A549 (cell line): Measurements from ENCODE around the gene ZFP36L1. TPM values are rescaled to one million over a fixed set of nuclear protein-coding genes. Genes with fewer than 3 reads are reported as not detected.

Experiments
- ATAC-seq, 2 experiments: fragments of 200-7000 bp in 1 of 2; fragments of >200 bp in 1 of 2; cut with Nextera tagmentation in 1 of 2; cut with Tn5 transposase in 1 of 2; 3 replicates each; pipeline versions ENCODE4 v1.8.0 to v1.9.1; 2018 to 2020; ENCODE audit warnings: mild to moderate bottlenecking in 1 of 2, moderate library complexity in 1 of 2
- CTCF ChIA-PET: fragments of 300-600 bp; sonication (Branson Sonifier 250); formaldehyde crosslinking; extraction: SDS; loops from one replicate; lab custom pipeline; 2021; ENCODE audit warnings: antibody characterized with exemption, inconsistent platforms; lab: Yijun Ruan, JAX
- POLR2A ChIA-PET: fragments of 350-600 bp; formaldehyde crosslinking; extraction: SDS; loops from one replicate; lab custom pipeline; 2021; ENCODE audit warnings: antibody characterized with exemption, inconsistent platforms; lab: Yijun Ruan, JAX
- DNase-seq, 2 experiments: peaks; one replicate each; pipeline versions ENCODE4 v3.0.0 to v3.0.0-alpha.2; 2011 to 2016; ENCODE audit warnings: low read depth in 1 of 2, low spot score in 1 of 2
- FAIRE-seq: peaks from 2 replicates; lab custom pipeline; 2011; peaks lifted over from hg19 to GRCh38; lab: Jason Lieb, UNC
- H3K27ac ChIP-seq, 2 experiments: fragments of >200 bp; sonication (Bioruptor Twin); formaldehyde crosslinking; 3 replicates each; pipeline ENCODE4 v1.5.1; 2016 to 2017
- H3K4me1 ChIP-seq: fragments of >200 bp; sonication (Bioruptor Twin); formaldehyde crosslinking; 3 replicates; pipeline ENCODE4 v1.6.1; 2016
- H3K4me2 ChIP-seq: fragments of >200 bp; sonication (Bioruptor Twin); formaldehyde crosslinking; 3 replicates; pipeline ENCODE4 v1.6.1; 2016
- H3K4me3 ChIP-seq: fragments of >200 bp; sonication (Bioruptor Twin); formaldehyde crosslinking; 3 replicates; pipeline ENCODE4 v1.5.1; 2016
- H3K9me3 ChIP-seq: fragments of >200 bp; sonication (Bioruptor Twin); formaldehyde crosslinking; 3 replicates; pipeline ENCODE4 v1.6.1; 2016
- CHD4 ChIP-seq: fragments of 200-600 bp; sonication (generic); IDR thresholded peaks from 2 replicates; pipeline ENCODE4 v1.6.1; 2016; ENCODE audit warnings: antibody characterized with exemption, mild to moderate bottlenecking, borderline replicate concordance
- EHF ChIP-seq: fragments of 250-450 bp; sonication (Bioruptor Pico); IDR thresholded peaks from 2 replicates; pipeline ENCODE4 v1.5.0; 2020; ENCODE audit warnings: mild to moderate bottlenecking
- HDAC2 ChIP-seq: fragments of 200-600 bp; sonication (generic); IDR thresholded peaks from 2 replicates; pipeline ENCODE4 v1.6.1; 2016
- HOXB13 ChIP-seq: fragments of 250-450 bp; sonication (Bioruptor Pico); IDR thresholded peaks from 2 replicates; pipeline ENCODE4 v1.5.0; 2020; ENCODE audit warnings: low read depth, mild to moderate bottlenecking, moderate library complexity
- HOXB5 ChIP-seq: fragments of 250-450 bp; sonication (Bioruptor Pico); IDR thresholded peaks from 2 replicates; pipeline ENCODE4 v1.5.0; 2020; ENCODE audit warnings: mild to moderate bottlenecking, moderate library complexity
- JUN ChIP-seq, 2 experiments: fragments of >200 bp; sonication (Bioruptor Twin); formaldehyde crosslinking; IDR thresholded peaks; 2 replicates in 1 of 2; 3 replicates in 1 of 2; pipeline ENCODE4 v1.6.1; 2016 to 2017
- JUNB ChIP-seq: fragments of >200 bp; sonication (Bioruptor Twin); formaldehyde crosslinking; IDR thresholded peaks from 2 replicates; pipeline ENCODE4 v1.6.1; 2016
- KDM1A ChIP-seq: fragments of 200-600 bp; sonication (generic); IDR thresholded peaks from 2 replicates; pipeline ENCODE4 v1.6.1; 2016; ENCODE audit warnings: low read depth, mild to moderate bottlenecking
- MAZ ChIP-seq: fragments of 150-350 bp; IDR thresholded peaks from 2 replicates; pipeline ENCODE4 v1.6.1; 2014; ENCODE audit warnings: antibody characterized with exemption, low read depth, low read length, borderline replicate concordance
- RAD21 ChIP-seq, 2 experiments: fragments of >200 bp in 1 of 2; sonication (Bioruptor Twin) in 1 of 2; formaldehyde crosslinking in 1 of 2; IDR thresholded peaks in 1 of 2; conservative IDR thresholded peaks in 1 of 2; 2 replicates in 1 of 2; 3 replicates in 1 of 2; pipeline ENCODE4 v1.6.1; 2012 to 2018; ENCODE audit warnings: inconsistent platforms in 1 of 2
- RFX5 ChIP-seq: fragments of 450-650 bp; IDR thresholded peaks from 2 replicates; pipeline ENCODE4 v1.7.1; 2014; ENCODE audit warnings: antibody characterized with exemption, mild to moderate bottlenecking, moderate library complexity
- TFCP2L1 ChIP-seq: fragments of 250-450 bp; sonication (Bioruptor Pico); IDR thresholded peaks from 2 replicates; pipeline ENCODE4 v1.5.0; 2021; ENCODE audit warnings: mild to moderate bottlenecking
- ZNF302 ChIP-seq: fragments of 250-450 bp; sonication (Bioruptor Pico); IDR thresholded peaks from 2 replicates; pipeline ENCODE4 v1.9.0; 2021; ENCODE audit warnings: inconsistent platforms, mild to moderate bottlenecking, moderate library complexity
- ZSCAN20 ChIP-seq: fragments of 250-450 bp; sonication (Bioruptor Pico); IDR thresholded peaks from 2 replicates; pipeline ENCODE4 v1.8.0; 2022; ENCODE audit warnings: mild to moderate bottlenecking, moderate library complexity
- WGBS: methylation state at CpG from one replicate; pipeline ENCODE4 v1.1.6; 2017; ENCODE audit errors: missing lambda C conversion rate; 5-methylcytosine and 5-hydroxymethylcytosine counted together
- polyA plus RNA-seq, 4 experiments: library from polyadenylated mRNA; depleted of rRNA in 3 of 4; stranded (reverse); fragments of >200 nt; fragmentation: RNase III in 1 of 4; extraction: RNeasy Plus Mini Kit Qiagen cat#74134 plus additional on column Dnase treatment in 1 of 4; gene quantifications; 2 replicates in 3 of 4; 3 replicates in 1 of 4; pipeline ENCODE4 v1.2.3, GENCODE V29; 2011 to 2017
- TF ChIP-seq, protein P1 (sequence below): fragments of 250-450 bp; sonication (Bioruptor Pico); IDR thresholded peaks from 2 replicates; pipeline ENCODE4 v1.5.0; 2021; ENCODE audit warnings: mild to moderate bottlenecking, moderate library complexity, borderline replicate concordance
- TF ChIP-seq, protein P2 (sequence below): IDR thresholded peaks from 2 replicates; pipeline ENCODE4 v1.6.1; 2012
- TF ChIP-seq, protein P3 (sequence below): fragments of 450-650 bp; IDR thresholded peaks from 2 replicates; pipeline ENCODE4 v1.6.1; 2014; ENCODE audit warnings: antibody characterized with exemption
- TF ChIP-seq, protein P4 (sequence below): fragments of 200-600 bp; sonication (generic); IDR thresholded peaks from 2 replicates; pipeline ENCODE4 v1.6.1; 2016; ENCODE audit warnings: antibody characterized with exemption, mild to moderate bottlenecking, moderate library complexity
- TF ChIP-seq, protein P5 (sequence below): IDR thresholded peaks from 2 replicates; pipeline ENCODE4 v1.6.1; 2012; ENCODE audit warnings: low read depth, borderline replicate concordance

Gene ZFP36L1
- polyA plus RNA-seq, 2 of the 4 experiments (the other 2 are of a cell fraction), result 76.4 to 114 TPM

DNA sequence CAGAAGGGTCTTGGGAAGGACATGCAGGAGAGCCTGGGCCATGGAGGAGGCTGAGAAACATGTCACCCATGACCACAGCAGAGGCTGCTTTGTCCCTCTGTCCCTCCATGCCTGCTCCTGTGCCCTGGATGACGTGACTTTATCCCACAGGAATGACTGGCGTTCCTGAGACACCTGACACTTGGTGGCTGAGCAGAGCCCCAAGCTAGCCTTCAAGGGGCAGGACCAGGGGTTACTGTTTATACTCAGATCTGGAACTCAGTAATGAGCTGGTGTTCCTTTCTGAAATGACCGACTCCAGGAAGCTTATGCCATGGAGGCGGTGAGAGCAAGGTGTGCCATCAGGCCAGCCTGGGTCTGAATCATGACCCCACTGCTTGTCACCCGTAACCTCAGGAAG, 44.2 kb downstream of the ZFP36L1 start:
- no peak for ATAC-seq
- Histone ChIP-seq H3K4me1 (no peaks in the 10 kb centered on the region), H3K4me3 (no peak overlapping the region), H3K9me3 (no peaks in the 10 kb centered on the region), H3K4me2 (no peak overlapping the region), H3K27ac (0 out of 6 replicates have a peak overlapping the region, but pooled peaks of 1 of the 2 experiments have one; percentile 7)
- POLR2A ChIA-PET, result no interaction called here
- FAIRE-seq, result no peak
- CTCF ChIA-PET, result interaction anchor here (1.2 to 1.5 kb wide), 3 partner anchors 8 to 30 kb away, joined by 4 to 5 read pairs (median 4); no protein-coding TSS in a partner anchor
- TF ChIP-seq HOXB5 (CRISPR knock-in tag), result no peak
- no peak for DNase-seq
- WGBS, result 89% methylated on average over 4 of the region's 5 CpGs

DNA sequence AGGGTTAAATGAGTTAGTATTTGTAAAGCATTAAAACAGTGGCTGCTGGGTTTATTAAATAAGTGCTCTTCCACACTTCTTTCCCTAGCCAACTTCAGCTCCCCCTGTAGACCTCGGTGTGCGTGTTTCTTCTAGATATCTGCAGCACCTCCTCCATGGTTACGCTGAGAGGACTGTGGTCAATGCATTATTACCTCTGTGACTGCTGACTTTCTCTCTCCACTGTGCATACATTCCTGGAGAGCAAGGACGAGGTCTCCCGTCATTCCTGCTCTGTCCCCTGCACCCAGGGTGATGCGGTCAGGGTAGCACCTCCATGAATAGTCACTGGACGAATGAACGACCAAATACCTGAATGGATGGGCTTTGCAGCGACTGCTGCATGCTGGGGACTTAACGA, 44.6 kb downstream of the ZFP36L1 start:
- H3K27ac ChIP-seq, result no peak overlapping the region
- ATAC-seq (no peak), DNase-seq (no peak), FAIRE-seq (no peak)
- ChIA-PET CTCF (interaction anchor here (1.2 to 1.5 kb wide), 2 partner anchors 9 to 26 kb away, joined by 4 to 5 read pairs; no protein-coding TSS in a partner anchor), POLR2A (no interaction called here)
- TF ChIP-seq CHD4 (no peak), EHF (CRISPR knock-in tag) (no peak), JUN (IDR thresholded peaks at IDR 0.05) (no peak), RAD21 (conservative IDR thresholded peaks at IDR 0.05 in 1 of 2, IDR thresholded peaks at IDR 0.05 in 1 of 2) (no peak), ZNF302 (CRISPR knock-in tag) (no peak), RFX5 (no peak), HDAC2 (no peak), TFCP2L1 (CRISPR knock-in tag) (no peak), JUNB (no peak), ZSCAN20 (no peak), HOXB13 (no peak), KDM1A (no peak), MAZ (no peak)
- TF ChIP-seq, protein P1, sequence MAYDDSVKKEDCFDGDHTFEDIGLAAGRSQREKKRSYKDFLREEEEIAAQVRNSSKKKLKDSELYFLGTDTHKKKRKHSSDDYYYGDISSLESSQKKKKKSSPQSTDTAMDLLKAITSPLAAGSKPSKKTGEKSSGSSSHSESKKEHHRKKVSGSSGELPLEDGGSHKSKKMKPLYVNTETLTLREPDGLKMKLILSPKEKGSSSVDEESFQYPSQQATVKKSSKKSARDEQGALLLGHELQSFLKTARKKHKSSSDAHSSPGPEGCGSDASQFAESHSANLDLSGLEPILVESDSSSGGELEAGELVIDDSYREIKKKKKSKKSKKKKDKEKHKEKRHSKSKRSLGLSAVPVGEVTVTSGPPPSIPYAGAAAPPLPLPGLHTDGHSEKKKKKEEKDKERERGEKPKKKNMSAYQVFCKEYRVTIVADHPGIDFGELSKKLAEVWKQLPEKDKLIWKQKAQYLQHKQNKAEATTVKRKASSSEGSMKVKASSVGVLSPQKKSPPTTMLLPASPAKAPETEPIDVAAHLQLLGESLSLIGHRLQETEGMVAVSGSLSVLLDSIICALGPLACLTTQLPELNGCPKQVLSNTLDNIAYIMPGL (CRISPR knock-in tag), result no peak
- TF ChIP-seq, protein P2, sequence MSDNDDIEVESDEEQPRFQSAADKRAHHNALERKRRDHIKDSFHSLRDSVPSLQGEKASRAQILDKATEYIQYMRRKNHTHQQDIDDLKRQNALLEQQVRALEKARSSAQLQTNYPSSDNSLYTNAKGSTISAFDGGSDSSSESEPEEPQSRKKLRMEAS, result no peak
- TF ChIP-seq, protein P3, sequence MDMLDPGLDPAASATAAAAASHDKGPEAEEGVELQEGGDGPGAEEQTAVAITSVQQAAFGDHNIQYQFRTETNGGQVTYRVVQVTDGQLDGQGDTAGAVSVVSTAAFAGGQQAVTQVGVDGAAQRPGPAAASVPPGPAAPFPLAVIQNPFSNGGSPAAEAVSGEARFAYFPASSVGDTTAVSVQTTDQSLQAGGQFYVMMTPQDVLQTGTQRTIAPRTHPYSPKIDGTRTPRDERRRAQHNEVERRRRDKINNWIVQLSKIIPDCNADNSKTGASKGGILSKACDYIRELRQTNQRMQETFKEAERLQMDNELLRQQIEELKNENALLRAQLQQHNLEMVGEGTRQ, result no peak
- TF ChIP-seq, protein P4, sequence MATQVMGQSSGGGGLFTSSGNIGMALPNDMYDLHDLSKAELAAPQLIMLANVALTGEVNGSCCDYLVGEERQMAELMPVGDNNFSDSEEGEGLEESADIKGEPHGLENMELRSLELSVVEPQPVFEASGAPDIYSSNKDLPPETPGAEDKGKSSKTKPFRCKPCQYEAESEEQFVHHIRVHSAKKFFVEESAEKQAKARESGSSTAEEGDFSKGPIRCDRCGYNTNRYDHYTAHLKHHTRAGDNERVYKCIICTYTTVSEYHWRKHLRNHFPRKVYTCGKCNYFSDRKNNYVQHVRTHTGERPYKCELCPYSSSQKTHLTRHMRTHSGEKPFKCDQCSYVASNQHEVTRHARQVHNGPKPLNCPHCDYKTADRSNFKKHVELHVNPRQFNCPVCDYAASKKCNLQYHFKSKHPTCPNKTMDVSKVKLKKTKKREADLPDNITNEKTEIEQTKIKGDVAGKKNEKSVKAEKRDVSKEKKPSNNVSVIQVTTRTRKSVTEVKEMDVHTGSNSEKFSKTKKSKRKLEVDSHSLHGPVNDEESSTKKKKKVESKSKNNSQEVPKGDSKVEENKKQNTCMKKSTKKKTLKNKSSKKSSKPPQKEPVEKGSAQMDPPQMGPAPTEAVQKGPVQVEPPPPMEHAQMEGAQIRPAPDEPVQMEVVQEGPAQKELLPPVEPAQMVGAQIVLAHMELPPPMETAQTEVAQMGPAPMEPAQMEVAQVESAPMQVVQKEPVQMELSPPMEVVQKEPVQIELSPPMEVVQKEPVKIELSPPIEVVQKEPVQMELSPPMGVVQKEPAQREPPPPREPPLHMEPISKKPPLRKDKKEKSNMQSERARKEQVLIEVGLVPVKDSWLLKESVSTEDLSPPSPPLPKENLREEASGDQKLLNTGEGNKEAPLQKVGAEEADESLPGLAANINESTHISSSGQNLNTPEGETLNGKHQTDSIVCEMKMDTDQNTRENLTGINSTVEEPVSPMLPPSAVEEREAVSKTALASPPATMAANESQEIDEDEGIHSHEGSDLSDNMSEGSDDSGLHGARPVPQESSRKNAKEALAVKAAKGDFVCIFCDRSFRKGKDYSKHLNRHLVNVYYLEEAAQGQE, result no peak
- TF ChIP-seq, protein P5, sequence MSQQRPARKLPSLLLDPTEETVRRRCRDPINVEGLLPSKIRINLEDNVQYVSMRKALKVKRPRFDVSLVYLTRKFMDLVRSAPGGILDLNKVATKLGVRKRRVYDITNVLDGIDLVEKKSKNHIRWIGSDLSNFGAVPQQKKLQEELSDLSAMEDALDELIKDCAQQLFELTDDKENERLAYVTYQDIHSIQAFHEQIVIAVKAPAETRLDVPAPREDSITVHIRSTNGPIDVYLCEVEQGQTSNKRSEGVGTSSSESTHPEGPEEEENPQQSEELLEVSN, result no peak
- no peak overlapping the region for H3K4me3 ChIP-seq
- WGBS, result 86% methylated on average over 10 of the region's 10 CpGs
- H3K9me3 ChIP-seq, result no peaks in the 10 kb centered on the region
- H3K4me1 ChIP-seq, result no peaks in the 10 kb centered on the region
- H3K4me2 ChIP-seq, result no peak overlapping the region
